Activated naive CD4-positive, alpha-beta T cell treated with anti-CD3 and anti-CD28 coated beads for 36 hours (primary cell): ENCODE results near the gene DNAJC3. TPM values are rescaled to one million over a fixed set of nuclear protein-coding genes. Genes with fewer than 3 reads are reported as not detected.
"Not testable (repeated sequence)": the region's sequence is repeated elsewhere in the genome, so short reads cannot be mapped to it uniquely, and the experiment has no call there.

Experiments used
- CTCF ChIA-PET: fragments of 350-600 bp; sonication (Branson Sonifier 250); formaldehyde crosslinking; loops from one replicate; lab custom pipeline; 2021; ENCODE audit warnings: antibody characterized with exemption; lab: Charles Lee
- DNase-seq: peaks from one replicate; pipeline ENCODE4 v3.0.0-alpha.2; 2020
- H3K27ac Mint-ChIP-seq: one replicate; pipeline ENCODE4 v1.8.0; 2021; ENCODE audit warnings: mild to moderate bottlenecking, mixed read lengths
- H3K27me3 Mint-ChIP-seq: one replicate; pipeline ENCODE4 v1.8.0; 2021; ENCODE audit warnings: low read depth, mixed read lengths
- H3K36me3 Mint-ChIP-seq: one replicate; pipeline ENCODE4 v1.8.0; 2021; ENCODE audit warnings: low read depth, mixed read lengths
- H3K4me1 Mint-ChIP-seq: one replicate; pipeline ENCODE4 v1.8.0; 2021; ENCODE audit warnings: low read depth, mixed read lengths
- H3K4me3 Mint-ChIP-seq: one replicate; pipeline ENCODE4 v1.8.0; 2021; ENCODE audit warnings: mild to moderate bottlenecking, moderate library complexity, mixed read lengths
- H3K9me3 Mint-ChIP-seq: one replicate; pipeline ENCODE4 v1.8.0; 2021; ENCODE audit warnings: mixed read lengths
- intact Hi-C: fragments of 100-400 bp; cut with micrococcal nuclease; formaldehyde crosslinking; loops from one replicate; pipeline ENCODE4 v1.15.1; 2023
- total RNA-seq, 2 experiments: library from RNA; stranded (reverse); gene quantifications; one replicate each; pipeline ENCODE4 v1.2.3, GENCODE V29; 2021

The DNAJC3 gene
- total RNA-seq, 2 experiments from 2014 or later = 13.8 to 14.0 TPM

- Mint-ChIP-seq H3K9me3 (peaks cover 20% of the 10 kb centered on the region), H3K27me3 (no peaks in the 10 kb centered on the region), H3K4me3 (no peak overlapping the region), H3K27ac (no peak overlapping the region), H3K4me1 (peaks cover 19% of the 10 kb centered on the region), H3K36me3 (peaks cover 69% of the 10 kb centered on the region)
- DNase-seq = no peak
- intact Hi-C loops = no loop called here
- CTCF ChIA-PET = interaction anchor here (0.7 kb wide), 1 partner anchor 101 kb away, joined by 6 read pairs; no protein-coding TSS in a partner anchor
Measured at GRCh38 chr13:95726876-95727275, 49.9 kb downstream of the DNAJC3 start.

GRCh38 chr13:95728957-95729356, 52.0 kb downstream of the DNAJC3 start:
- no peak overlapping the region for H3K27ac Mint-ChIP-seq
- CTCF ChIA-PET = no interaction called here
- peaks cover 35% of the 10 kb centered on the region for H3K9me3 Mint-ChIP-seq
- no peak overlapping the region for H3K4me3 Mint-ChIP-seq
- peaks cover 11% of the 10 kb centered on the region for H3K4me1 Mint-ChIP-seq
- intact Hi-C loops = no loop called here
- peaks cover 71% of the 10 kb centered on the region for H3K36me3 Mint-ChIP-seq
- no peaks in the 10 kb centered on the region for H3K27me3 Mint-ChIP-seq
- DNase-seq = no peak

GRCh38 chr13:95734124-95734523, 57.2 kb downstream of the DNAJC3 start:
- Mint-ChIP-seq H3K27me3 (no peaks in the 10 kb centered on the region), H3K36me3 (peaks cover 49% of the 10 kb centered on the region), H3K4me3 (no peak overlapping the region), H3K27ac (no peak overlapping the region), H3K4me1 (peaks cover 7% of the 10 kb centered on the region), H3K9me3 (peaks cover 42% of the 10 kb centered on the region)
- CTCF ChIA-PET = no interaction called here
- no peak for DNase-seq
- intact Hi-C loops = no loop called here

GRCh38 chr13:95740071-95740978, 63.4 kb downstream of the DNAJC3 start:
- H3K9me3 Mint-ChIP-seq = not testable (repeated sequence)

GRCh38 chr13:95740979-95741320, 64.0 kb downstream of the DNAJC3 start:
- no peak overlapping the region for H3K4me3 Mint-ChIP-seq
- CTCF ChIA-PET = no interaction called here
- no peaks in the 10 kb centered on the region for H3K27me3 Mint-ChIP-seq
- DNase-seq = no peak
- peaks cover 4% of the 10 kb centered on the region for H3K9me3 Mint-ChIP-seq
- H3K27ac Mint-ChIP-seq = no peak overlapping the region
- intact Hi-C loops = no loop called here
- H3K4me1 Mint-ChIP-seq = peaks cover 16% of the 10 kb centered on the region
- H3K36me3 Mint-ChIP-seq = peaks cover 7% of the 10 kb centered on the region

More at GRCh38 chr13:95740071-95740978, 63.4 kb downstream of the DNAJC3 start:
- intact Hi-C loops, CTCF ChIA-PET, H3K27ac Mint-ChIP-seq, H3K27me3 Mint-ChIP-seq, DNase-seq, H3K36me3 Mint-ChIP-seq, H3K4me3 Mint-ChIP-seq: not testable (repeated sequence)
- H3K4me1 Mint-ChIP-seq = peaks cover 16% of the 10 kb centered on the region

- DNase-seq = no peak
- Mint-ChIP-seq H3K4me3 (no peak overlapping the region), H3K27me3 (no peaks in the 10 kb centered on the region), H3K4me1 (peaks cover 16% of the 10 kb centered on the region), H3K27ac (no peak overlapping the region), H3K9me3 (peaks cover 3% of the 10 kb centered on the region), H3K36me3 (peaks cover 5% of the 10 kb centered on the region)
- CTCF ChIA-PET = no interaction called here
- intact Hi-C loops = no loop called here
Measured at GRCh38 chr13:95741584-95742563, 64.9 kb downstream of the DNAJC3 start.

- H3K9me3 Mint-ChIP-seq = peaks cover 3% of the 10 kb centered on the region
- peaks cover 5% of the 10 kb centered on the region for H3K36me3 Mint-ChIP-seq
- no peak overlapping the region for H3K4me3 Mint-ChIP-seq
- intact Hi-C loops = no loop called here
- no peak for DNase-seq
- CTCF ChIA-PET = interaction anchor here (0.6 kb wide), 1 partner anchor 26 kb away, joined by 5 read pairs; no protein-coding TSS in a partner anchor
- no peak overlapping the region for H3K27ac Mint-ChIP-seq
- no peaks in the 10 kb centered on the region for H3K27me3 Mint-ChIP-seq
- peaks cover 16% of the 10 kb centered on the region for H3K4me1 Mint-ChIP-seq
Measured at GRCh38 chr13:95743192-95743591, 66.3 kb downstream of the DNAJC3 start.

- no peaks in the 10 kb centered on the region for H3K9me3 Mint-ChIP-seq
- no peak for DNase-seq
- H3K36me3 Mint-ChIP-seq = peaks cover 6% of the 10 kb centered on the region
- no peaks in the 10 kb centered on the region for H3K27me3 Mint-ChIP-seq
- no peak overlapping the region for H3K27ac Mint-ChIP-seq
- H3K4me1 Mint-ChIP-seq = peaks cover 19% of the 10 kb centered on the region
- no peak overlapping the region for H3K4me3 Mint-ChIP-seq
- CTCF ChIA-PET = no interaction called here
- intact Hi-C loops = no loop called here
Measured at GRCh38 chr13:95745289-95745688, 68.3 kb downstream of the DNAJC3 start.

GRCh38 chr13:95745752-95746151, 68.8 kb downstream of the DNAJC3 start:
- intact Hi-C loops = no loop called here
- Mint-ChIP-seq H3K4me3 (no peak overlapping the region), H3K36me3 (peaks cover 6% of the 10 kb centered on the region), H3K27me3 (no peaks in the 10 kb centered on the region), H3K27ac (no peak overlapping the region), H3K4me1 (peaks cover 17% of the 10 kb centered on the region), H3K9me3 (no peaks in the 10 kb centered on the region)
- CTCF ChIA-PET = no interaction called here
- no peak for DNase-seq

GRCh38 chr13:95749545-95749944, 72.6 kb downstream of the DNAJC3 start:
- H3K9me3 Mint-ChIP-seq = no peaks in the 10 kb centered on the region
- H3K36me3 Mint-ChIP-seq = peaks cover 9% of the 10 kb centered on the region
- DNase-seq = no peak
- peaks cover 5% of the 10 kb centered on the region for H3K4me1 Mint-ChIP-seq
- CTCF ChIA-PET = no interaction called here
- H3K4me3 Mint-ChIP-seq = no peak overlapping the region
- H3K27ac Mint-ChIP-seq = no peak overlapping the region
- H3K27me3 Mint-ChIP-seq = no peaks in the 10 kb centered on the region
- intact Hi-C loops = no loop called here

GRCh38 chr13:95752677-95753076, 75.7 kb downstream of the DNAJC3 start:
- Mint-ChIP-seq H3K27ac (no peak overlapping the region), H3K36me3 (peaks cover 11% of the 10 kb centered on the region), H3K9me3 (no peaks in the 10 kb centered on the region), H3K4me3 (no peak overlapping the region), H3K4me1 (peaks cover 8% of the 10 kb centered on the region), H3K27me3 (no peaks in the 10 kb centered on the region)
- CTCF ChIA-PET = no interaction called here
- no peak for DNase-seq
- intact Hi-C loops = no loop called here

GRCh38 chr13:95754069-95754468, 77.1 kb downstream of the DNAJC3 start:
- H3K27ac Mint-ChIP-seq = no peak overlapping the region
- peaks cover 7% of the 10 kb centered on the region for H3K4me1 Mint-ChIP-seq
- intact Hi-C loops = no loop called here
- H3K4me3 Mint-ChIP-seq = no peak overlapping the region
- H3K9me3 Mint-ChIP-seq = no peaks in the 10 kb centered on the region
- H3K27me3 Mint-ChIP-seq = no peaks in the 10 kb centered on the region
- peaks cover 14% of the 10 kb centered on the region for H3K36me3 Mint-ChIP-seq
- CTCF ChIA-PET = interaction anchor here (0.6 kb wide), 2 partner anchors 20 to 395 kb away, joined by 3 read pairs; no protein-coding TSS in a partner anchor
- no peak for DNase-seq
